H1 (cell line): Measurements from ENCODE around the gene CEBPG. TPM values are rescaled to one million over a fixed set of nuclear protein-coding genes. Genes with fewer than 3 reads are reported as not detected.

ENCODE experiments used
- BRCA1 ChIP-seq: IDR thresholded peaks from 2 replicates; pipeline ENCODE4 v1.6.1; 2012; ENCODE audit warnings: low read depth, low read length, improper control_type of control experiment
- CHD7 ChIP-seq: fragments of 300-600 bp; sonication (generic); IDR thresholded peaks from 2 replicates; pipeline ENCODE4 v1.7.1; 2012; ENCODE audit warnings: low read length, moderate library complexity, mild to moderate bottlenecking, inconsistent platforms; ENCODE audit not compliant: insufficient replicate concordance
- EGR1 ChIP-seq: IDR thresholded peaks from 2 replicates; pipeline ENCODE4 v1.6.1; 2011; ENCODE audit warnings: low read depth, low read length, borderline replicate concordance
- JUN ChIP-seq: IDR thresholded peaks from 2 replicates; pipeline ENCODE4 v1.6.1; 2011; ENCODE audit warnings: low read depth, mild to moderate bottlenecking, improper control_type of control experiment, low read length
- PHF8 ChIP-seq: fragments of 200-600 bp; sonication (generic); conservative IDR thresholded peaks from 2 replicates; pipeline ENCODE4 v1.7.1; 2012; ENCODE audit warnings: low read depth, mild to moderate bottlenecking, inconsistent platforms, low read length, moderate library complexity
- POLR2AphosphoS5 ChIP-seq: IDR thresholded peaks from 2 replicates; pipeline ENCODE4 v1.6.1; 2011; ENCODE audit warnings: low read depth, low read length
- RAD21 ChIP-seq, 2 experiments: IDR thresholded peaks in 1 of 2; conservative IDR thresholded peaks in 1 of 2; 2 replicates each; pipeline ENCODE4 v1.6.1; 2011; ENCODE audit warnings: low read depth in 2 of 2, low read length in 2 of 2, improper control_type of control experiment in 1 of 2, inconsistent platforms in 1 of 2, mild to moderate bottlenecking in 1 of 2, moderate library complexity in 1 of 2
- SIN3A ChIP-seq, 2 experiments: IDR thresholded peaks in 1 of 2; conservative IDR thresholded peaks in 1 of 2; 2 replicates each; pipeline ENCODE4 v1.6.1; 2011 to 2012; ENCODE audit warnings: low read length in 2 of 2, improper control_type of control experiment in 1 of 2, low read depth in 1 of 2, mild to moderate bottlenecking in 1 of 2
- polyA plus RNA-seq, 7 experiments: library from polyadenylated mRNA; depleted of rRNA in 3 of 7; stranded (reverse) in 5 of 7; unstranded in 2 of 7; fragments of >200 nt in 5 of 7; fragments of 200-250 nt in 2 of 7; gene quantifications; 1 replicate in 5 of 7; 2 replicates in 1 of 7; 4 replicates in 1 of 7; pipeline versions ENCODE4 v1.2.1 to v1.2.3, GENCODE V29; 2011 to 2013; ENCODE audit warnings: missing spikeins in 2 of 7, mixed read lengths in 2 of 7
- total RNA-seq: library from RNA; stranded (reverse); fragmentation: NEBNext Ultra II Directional; extraction: Animal tissue kit (Norgen Biotek cat#: 25700); gene quantifications from 2 replicates; pipeline ENCODE4 v1.2.1, GENCODE V29; 2021

The CEBPG gene
- total and polyA plus RNA-seq, 2 of the 8 experiments (the other 6 are each of a cell fraction or from before 2014, with no cell fraction given): 12.3 to 35.4 TPM

- TF ChIP-seq SIN3A (conservative IDR thresholded peaks at IDR 0.05 in 1 of 2, IDR thresholded peaks at IDR 0.05 in 1 of 2; ENCODE audit: low read depth in 1 of 2, low read length in 2 of 2) (no peak), BRCA1 (no peak), EGR1 (no peak), CHD7 (no peak), JUN (no peak), POLR2AphosphoS5 (no peak), PHF8 (no peak), RAD21 (IDR thresholded peaks at IDR 0.05 in 1 of 2, conservative IDR thresholded peaks at IDR 0.05 in 1 of 2; ENCODE audit: low read depth in 2 of 2, low read length in 2 of 2) (no peak)
- TF ChIP-seq, all 59 proteins: peak for 0
These were observed 23.9 kb upstream of the CEBPG start (continued) for GRCh38 chr19:33349319-33350289.
